ENCODE measurements around the gene EFEMP2. TPM values are rescaled to one million over a fixed set of nuclear protein-coding genes. Genes with fewer than 3 reads are reported as not detected.

Gene EFEMP2
- total RNA-seq, 1 experiment from 2014 or later, result 4.5 TPM

- Histone ChIP-seq H3K9me2 (replicated peaks; ENCODE audit: low read length) (no peaks in the 10 kb centered on the region), H3K79me2 (ENCODE audit: low read length) (peaks cover 42% of the 10 kb centered on the region), H3K9me3 (ENCODE audit: low read length) (no peaks in the 10 kb centered on the region), H3K4me3 (ENCODE audit: low read length) (peak overlapping the region; percentile 79; the same call in 1 of the 2 replicates), H3K27me3 (ENCODE audit: low read length) (no peaks in the 10 kb centered on the region), H3K27ac (ENCODE audit: low read length) (no peak overlapping the region), H3K4me1 (ENCODE audit: insufficient read depth, low read length) (peaks cover 33% of the 10 kb centered on the region), H3K4me2 (ENCODE audit: low read length) (peak overlapping the region; percentile 95; the same call in 1 of the 2 replicates), H3K9ac (ENCODE audit: low read length) (no peak overlapping the region), H3F3A (ENCODE audit: low read length, unreplicated experiment) (peaks cover 11% of the 10 kb centered on the region), H2AFZ (ENCODE audit: low read length) (no peak overlapping the region), H4K20me1 (ENCODE audit: low read length) (peaks cover 49% of the 10 kb centered on the region), H3K36me3 (ENCODE audit: low read depth, low read length) (peaks cover 56% of the 10 kb centered on the region)
- intact Hi-C loops (cut with micrococcal nuclease), result no loop called here
- TSS peak; percentile 58 for BruUV-seq (replicated peaks)
- POLR2A ChIA-PET (ENCODE audit: unreplicated experiment), result interaction anchor here (0.6 kb wide), 1 partner anchor 26 kb away, joined by 11 read pairs; no protein-coding TSS in a partner anchor
- CTCF ChIA-PET, result no interaction called here
- DNase-seq (no peak), ATAC-seq (no peak)
- no peak for TF ChIP-seq EZH2 (IDR thresholded peaks at IDR 0.05; ENCODE audit: low read length, unreplicated experiment)
- no peak for TF ChIP-seq CTCF (conservative IDR thresholded peaks at IDR 0.05; ENCODE audit: low read depth, low read length)
- TF ChIP-seq EZH2phosphoT487 (IDR thresholded peaks at IDR 0.05; ENCODE audit: borderline replicate concordance, low read length), result no peak
These were observed 17.5 kb downstream of the EFEMP2 start for GRCh38 chr11:65854852-65855837.

GRCh38 chr11:65854161-65854592, 18.4 kb downstream of the EFEMP2 start:
- ChIA-PET POLR2A (ENCODE audit: unreplicated experiment) (no interaction called here), CTCF (no interaction called here)
- peaks cover 49% of the 10 kb centered on the region for H4K20me1 ChIP-seq (ENCODE audit: low read length)

More at GRCh38 chr11:65854161-65854592, 18.4 kb downstream of the EFEMP2 start:
- no TSS peak for BruUV-seq (replicated peaks)
- Histone ChIP-seq H3K9me3 (ENCODE audit: low read length) (no peaks in the 10 kb centered on the region), H2AFZ (ENCODE audit: low read length) (no peak overlapping the region), H3F3A (ENCODE audit: low read length, unreplicated experiment) (peaks cover 6% of the 10 kb centered on the region), H3K9ac (ENCODE audit: low read length) (no peak overlapping the region), H3K27me3 (ENCODE audit: low read length) (no peaks in the 10 kb centered on the region), H3K4me3 (ENCODE audit: low read length) (no peak overlapping the region), H3K27ac (ENCODE audit: low read length) (no peak overlapping the region), H3K4me2 (ENCODE audit: low read length) (no peak overlapping the region), H3K9me2 (replicated peaks; ENCODE audit: low read length) (no peaks in the 10 kb centered on the region), H3K79me2 (ENCODE audit: low read length) (peaks cover 42% of the 10 kb centered on the region), H3K4me1 (ENCODE audit: insufficient read depth, low read length) (peaks cover 26% of the 10 kb centered on the region), H3K36me3 (ENCODE audit: low read depth, low read length) (peaks cover 56% of the 10 kb centered on the region)
- DNase-seq (no peak), ATAC-seq (no peak)
- intact Hi-C loops (cut with micrococcal nuclease), result no loop called here
- no peak for TF ChIP-seq CTCF (conservative IDR thresholded peaks at IDR 0.05; ENCODE audit: low read depth, low read length)

Measured in PC-3 (cell line).